ENCODE data around the gene ISL1.

ISL1 gene

DNA sequence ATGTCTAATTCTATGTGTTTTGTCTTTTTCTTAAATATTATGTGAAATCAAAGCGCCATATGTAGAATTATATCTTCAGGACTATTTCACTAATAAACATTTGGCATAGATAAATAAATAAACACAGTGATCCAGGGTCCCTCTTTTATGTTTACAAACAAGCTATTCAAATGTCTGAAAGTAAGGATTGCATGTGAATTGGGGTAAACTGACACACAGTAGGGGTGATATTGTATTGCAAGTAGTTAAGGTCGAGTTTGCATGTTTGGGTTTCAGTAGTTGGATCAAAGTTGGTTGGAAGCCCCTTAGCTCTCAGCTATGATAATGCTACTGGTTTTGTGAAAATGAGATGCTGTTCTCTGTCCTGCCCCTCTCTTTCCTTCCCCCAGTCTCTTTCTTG is 11.4 kb downstream of the ISL1 start:
- no peak for DNase-seq
- TF ChIP-seq, protein P1, sequence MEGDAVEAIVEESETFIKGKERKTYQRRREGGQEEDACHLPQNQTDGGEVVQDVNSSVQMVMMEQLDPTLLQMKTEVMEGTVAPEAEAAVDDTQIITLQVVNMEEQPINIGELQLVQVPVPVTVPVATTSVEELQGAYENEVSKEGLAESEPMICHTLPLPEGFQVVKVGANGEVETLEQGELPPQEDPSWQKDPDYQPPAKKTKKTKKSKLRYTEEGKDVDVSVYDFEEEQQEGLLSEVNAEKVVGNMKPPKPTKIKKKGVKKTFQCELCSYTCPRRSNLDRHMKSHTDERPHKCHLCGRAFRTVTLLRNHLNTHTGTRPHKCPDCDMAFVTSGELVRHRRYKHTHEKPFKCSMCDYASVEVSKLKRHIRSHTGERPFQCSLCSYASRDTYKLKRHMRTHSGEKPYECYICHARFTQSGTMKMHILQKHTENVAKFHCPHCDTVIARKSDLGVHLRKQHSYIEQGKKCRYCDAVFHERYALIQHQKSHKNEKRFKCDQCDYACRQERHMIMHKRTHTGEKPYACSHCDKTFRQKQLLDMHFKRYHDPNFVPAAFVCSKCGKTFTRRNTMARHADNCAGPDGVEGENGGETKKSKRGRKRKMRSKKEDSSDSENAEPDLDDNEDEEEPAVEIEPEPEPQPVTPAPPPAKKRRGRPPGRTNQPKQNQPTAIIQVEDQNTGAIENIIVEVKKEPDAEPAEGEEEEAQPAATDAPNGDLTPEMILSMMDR (IDR thresholded peaks at IDR 0.05; ENCODE audit: low read depth, low read length): no peak
- Histone ChIP-seq H3K4me3 (ENCODE audit: low read depth, low read length) (no peak overlapping the region), H3K27me3 (ENCODE audit: insufficient read depth, low read depth, severe bottlenecking) (peaks cover 84% of the 10 kb centered on the region), H3K27ac (no peak overlapping the region), H3K9me3 (ENCODE audit: severe bottlenecking) (no peaks in the 10 kb centered on the region), H3K36me3 (no peaks in the 10 kb centered on the region)

DNA sequence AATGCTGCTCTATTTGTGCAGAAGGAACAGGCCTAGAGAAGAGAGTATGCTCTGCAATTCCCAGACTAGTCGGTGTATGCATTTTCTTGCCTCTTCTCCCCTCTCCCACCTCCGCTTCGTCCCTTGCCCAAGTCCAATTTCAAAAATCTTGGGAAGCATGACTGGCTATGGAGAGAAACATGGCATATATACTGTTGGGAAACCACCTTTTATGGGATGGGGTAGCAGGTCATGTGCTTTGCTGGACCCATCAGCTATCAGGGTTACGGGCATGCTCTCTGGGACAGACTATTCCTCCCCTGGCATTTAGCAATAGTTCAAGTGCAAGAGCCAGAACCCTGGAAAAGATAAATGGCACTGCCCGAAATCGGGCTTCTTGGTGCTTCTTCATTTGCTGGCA is 12.0 kb downstream of the ISL1 start:
- no peaks in the 10 kb centered on the region for H3K9me3 ChIP-seq (ENCODE audit: severe bottlenecking)
- TF ChIP-seq, protein P1 (IDR thresholded peaks at IDR 0.05; ENCODE audit: low read depth, low read length): no peak
- DNase-seq: no peak
- peaks cover 84% of the 10 kb centered on the region for H3K27me3 ChIP-seq (ENCODE audit: insufficient read depth, low read depth, severe bottlenecking)
- no peak overlapping the region for H3K27ac ChIP-seq
- H3K4me3 ChIP-seq (ENCODE audit: low read depth, low read length): no peak overlapping the region
- no peaks in the 10 kb centered on the region for H3K36me3 ChIP-seq

- Histone ChIP-seq H3K36me3 (no peaks in the 10 kb centered on the region), H3K4me3 (ENCODE audit: low read depth, low read length) (no peak overlapping the region), H3K27ac (no peak overlapping the region), H3K9me3 (ENCODE audit: severe bottlenecking) (no peaks in the 10 kb centered on the region), H3K27me3 (ENCODE audit: insufficient read depth, low read depth, severe bottlenecking) (peaks cover 82% of the 10 kb centered on the region)
- DNase-seq: no peak
- TF ChIP-seq, protein P1 (IDR thresholded peaks at IDR 0.05; ENCODE audit: low read depth, low read length): no peak
These were observed 12.6 kb downstream of the ISL1 start for GRCh38 chr5:51395666-51396356.

GRCh38 chr5:51396797-51397196 is 13.5 kb downstream of the ISL1 start:
- DNase-seq: no peak
- H3K4me3 ChIP-seq (ENCODE audit: low read depth, low read length): no peak overlapping the region

GRCh38 chr5:51397996-51398395 is 14.7 kb downstream of the ISL1 start:
- Histone ChIP-seq H3K27ac (no peak overlapping the region), H3K4me3 (ENCODE audit: low read depth, low read length) (no peak overlapping the region), H3K36me3 (no peaks in the 10 kb centered on the region), H3K27me3 (ENCODE audit: insufficient read depth, low read depth, severe bottlenecking) (peaks cover 84% of the 10 kb centered on the region), H3K9me3 (ENCODE audit: severe bottlenecking) (no peaks in the 10 kb centered on the region)
- TF ChIP-seq, protein P1 (IDR thresholded peaks at IDR 0.05; ENCODE audit: low read depth, low read length): no peak
- DNase-seq: no peak

More at GRCh38 chr5:51396797-51397196, 13.5 kb downstream of the ISL1 start:
- Histone ChIP-seq H3K27me3 (ENCODE audit: insufficient read depth, low read depth, severe bottlenecking) (peaks cover 81% of the 10 kb centered on the region), H3K9me3 (ENCODE audit: severe bottlenecking) (no peaks in the 10 kb centered on the region), H3K36me3 (no peaks in the 10 kb centered on the region), H3K27ac (no peak overlapping the region)
- TF ChIP-seq, protein P1 (IDR thresholded peaks at IDR 0.05; ENCODE audit: low read depth, low read length): no peak

Measured in WERI-Rb-1 (cell line).